GM19467 (cell line): ENCODE results near the gene MPZL3.
A peak's percentile ranks its signal among the peaks of the same experiment; 100 is the strongest.
"Not testable (repeated sequence)": the region's sequence is repeated elsewhere in the genome, so short reads cannot be mapped to it uniquely, and the experiment has no call there.

Source experiments
- ATAC-seq: cut with Tn5 transposase; IDR thresholded peaks from one replicate; pipeline ENCODE4 v1.9.1; 2021; ENCODE audit warnings: mild to moderate bottlenecking, moderate library complexity; ENCODE audit not compliant: unreplicated experiment

Gene MPZL3

GRCh38 chr11:118213781-118214180 is 38.4 kb downstream of the MPZL3 start:
- no peak for ATAC-seq

DNA sequence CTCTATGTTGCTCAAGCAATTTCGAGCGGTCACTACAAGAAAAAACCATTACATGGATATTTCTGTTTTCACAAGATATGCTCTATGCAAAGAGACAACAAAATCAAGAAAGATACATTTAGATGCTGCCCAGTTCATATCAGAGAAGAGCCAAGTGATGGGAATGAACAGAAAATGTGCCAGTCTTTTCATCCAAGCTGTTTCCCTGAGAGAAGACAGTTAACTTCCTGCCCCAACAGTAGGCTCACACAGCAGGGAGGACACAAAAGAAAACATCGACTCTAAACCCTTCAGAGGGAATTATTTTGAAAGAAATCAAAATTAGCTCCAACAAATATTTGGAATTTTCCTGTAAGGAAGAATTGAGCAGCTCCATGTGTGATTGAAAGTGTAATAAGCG is 39.0 kb downstream of the MPZL3 start:
- ATAC-seq, result no peak

- no peak for ATAC-seq
Measured at GRCh38 chr11:118212781-118213191, 39.4 kb downstream of the MPZL3 start.

DNA sequence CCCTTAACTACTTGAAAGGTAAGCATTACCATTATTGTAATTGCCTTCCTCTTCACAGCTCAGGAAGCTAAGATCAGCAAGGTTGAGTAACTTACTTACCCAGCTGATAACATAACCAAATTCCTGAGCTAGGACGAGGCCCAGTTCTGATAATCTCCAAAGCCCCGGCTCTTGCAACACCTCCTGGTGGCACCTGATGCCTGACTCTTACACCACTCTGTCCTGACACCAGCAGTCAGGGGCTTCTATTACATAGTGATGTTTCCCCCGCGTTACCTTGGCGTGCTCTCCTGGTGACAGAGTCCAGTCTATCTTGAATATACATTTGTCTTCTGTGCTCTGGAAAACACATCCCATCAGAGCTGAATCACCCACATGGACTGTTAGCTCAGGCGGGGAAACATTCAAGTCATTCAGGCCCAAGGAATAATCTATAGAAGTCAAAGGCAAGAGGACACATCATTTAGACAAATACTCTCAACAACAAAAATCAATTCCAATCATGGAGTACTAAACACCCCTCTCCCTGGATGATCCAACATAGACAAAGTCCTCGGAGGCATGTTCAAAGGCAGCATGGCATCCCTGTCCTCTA is 39.9 kb downstream of the MPZL3 start:
- no peak for ATAC-seq

DNA sequence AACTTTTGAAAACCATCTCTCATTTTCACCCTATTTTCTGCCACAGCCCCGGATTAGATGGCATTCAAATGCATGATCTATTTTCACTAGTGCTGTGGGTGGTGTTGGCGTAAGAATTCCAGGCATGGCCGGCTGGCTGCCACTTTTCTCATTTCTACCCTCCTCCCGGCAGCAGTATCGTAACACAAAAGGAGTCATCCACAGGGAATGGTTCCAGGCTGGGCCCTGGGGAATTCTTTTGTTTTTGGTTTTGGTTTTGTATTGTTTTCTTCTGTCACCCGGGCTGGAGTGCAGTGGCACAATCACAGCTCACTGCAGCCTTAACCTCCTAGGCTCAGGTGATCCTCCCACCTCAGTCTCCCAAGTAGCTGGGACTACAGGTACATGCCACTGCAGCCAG is 41.2 kb downstream of the MPZL3 start:
- no peak for ATAC-seq

DNA sequence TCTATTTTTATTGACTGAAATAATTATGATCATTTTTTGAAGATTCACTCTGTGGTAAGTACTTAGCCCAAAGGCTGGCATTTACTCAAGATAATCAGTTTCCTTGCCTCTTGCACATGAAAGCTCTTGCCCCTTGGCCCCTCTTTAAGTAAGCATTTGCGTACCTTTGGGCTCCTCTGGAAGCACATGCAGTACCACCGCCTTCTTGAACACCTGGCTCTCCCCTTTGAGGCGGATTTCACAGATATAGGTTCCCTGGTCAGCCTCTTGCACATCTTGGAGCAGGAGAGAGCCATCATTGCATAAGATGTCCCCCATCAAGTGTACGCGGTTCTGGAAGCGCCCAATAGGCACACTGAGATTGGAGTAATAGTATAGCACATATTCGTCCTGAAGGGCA is 41.8 kb downstream of the MPZL3 start:
- ATAC-seq, result no peak

GRCh38 chr11:118209033-118209432 is 43.1 kb downstream of the MPZL3 start:
- no peak for ATAC-seq

DNA sequence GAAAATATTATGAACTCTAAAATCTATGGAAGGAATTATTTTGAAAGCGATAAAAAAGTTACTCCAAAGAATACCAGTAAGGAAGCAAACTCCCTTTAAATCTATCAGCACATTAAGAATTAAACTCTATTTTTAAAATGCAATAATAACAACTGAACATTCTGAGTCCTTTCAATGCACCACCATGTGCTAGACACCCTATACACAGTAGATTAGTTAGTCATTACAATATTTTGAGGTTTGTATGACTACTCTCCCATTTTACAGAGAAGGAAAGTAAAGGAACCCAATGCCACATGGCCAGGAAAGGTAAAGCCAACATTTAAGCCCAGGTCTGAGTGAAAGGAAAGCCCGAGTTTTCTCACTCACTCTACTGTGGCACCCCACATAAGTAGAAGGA is 45.1 kb downstream of the MPZL3 start:
- no peak for ATAC-seq

DNA sequence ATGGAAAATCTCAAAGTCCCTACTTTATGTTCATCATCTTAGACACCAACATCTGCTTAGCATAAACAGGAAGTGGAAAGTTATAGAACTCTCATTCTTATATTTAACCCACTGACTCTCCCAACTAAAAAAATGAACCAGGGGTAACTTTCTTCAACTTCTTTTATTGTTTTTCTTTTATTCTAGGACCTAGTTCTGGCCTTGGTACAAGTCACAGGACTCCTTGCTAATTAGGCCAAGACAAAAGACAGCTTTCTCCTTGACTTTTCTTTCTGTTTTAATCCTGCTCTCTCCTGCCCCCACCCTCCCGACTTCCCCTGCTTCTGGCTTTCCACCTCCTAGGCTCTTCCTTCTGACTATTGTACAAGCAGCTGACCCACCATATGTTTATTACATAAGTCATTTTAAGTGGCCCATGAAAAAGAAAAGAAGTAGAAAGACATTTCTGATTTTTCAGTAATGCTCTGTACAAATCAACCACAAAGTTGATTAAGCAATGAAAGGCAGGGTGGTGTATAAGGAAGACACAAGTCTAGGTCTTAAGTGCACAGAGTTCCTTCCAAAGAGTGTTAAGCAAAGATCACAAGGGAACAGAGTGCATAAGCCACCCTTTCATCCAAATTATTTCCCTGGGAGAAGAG is 45.7 kb downstream of the MPZL3 start:
- ATAC-seq, result no peak

- no peak for ATAC-seq
Measured at GRCh38 chr11:118205606-118206378, 46.4 kb downstream of the MPZL3 start.

GRCh38 chr11:118202599-118203422 is 49.4 kb downstream of the MPZL3 start:
- no peak for ATAC-seq

GRCh38 chr11:118201966-118202365 is 50.2 kb downstream of the MPZL3 start:
- no peak for ATAC-seq

GRCh38 chr11:118200901-118201680 is 51.1 kb downstream of the MPZL3 start:
- no peak for ATAC-seq

GRCh38 chr11:118200497-118200896 is 51.7 kb downstream of the MPZL3 start:
- no peak for ATAC-seq

GRCh38 chr11:118199135-118199534 is 53.0 kb downstream of the MPZL3 start:
- ATAC-seq, result no peak

GRCh38 chr11:118198370-118198769 is 53.8 kb downstream of the MPZL3 start:
- peak; percentile 51 for ATAC-seq

DNA sequence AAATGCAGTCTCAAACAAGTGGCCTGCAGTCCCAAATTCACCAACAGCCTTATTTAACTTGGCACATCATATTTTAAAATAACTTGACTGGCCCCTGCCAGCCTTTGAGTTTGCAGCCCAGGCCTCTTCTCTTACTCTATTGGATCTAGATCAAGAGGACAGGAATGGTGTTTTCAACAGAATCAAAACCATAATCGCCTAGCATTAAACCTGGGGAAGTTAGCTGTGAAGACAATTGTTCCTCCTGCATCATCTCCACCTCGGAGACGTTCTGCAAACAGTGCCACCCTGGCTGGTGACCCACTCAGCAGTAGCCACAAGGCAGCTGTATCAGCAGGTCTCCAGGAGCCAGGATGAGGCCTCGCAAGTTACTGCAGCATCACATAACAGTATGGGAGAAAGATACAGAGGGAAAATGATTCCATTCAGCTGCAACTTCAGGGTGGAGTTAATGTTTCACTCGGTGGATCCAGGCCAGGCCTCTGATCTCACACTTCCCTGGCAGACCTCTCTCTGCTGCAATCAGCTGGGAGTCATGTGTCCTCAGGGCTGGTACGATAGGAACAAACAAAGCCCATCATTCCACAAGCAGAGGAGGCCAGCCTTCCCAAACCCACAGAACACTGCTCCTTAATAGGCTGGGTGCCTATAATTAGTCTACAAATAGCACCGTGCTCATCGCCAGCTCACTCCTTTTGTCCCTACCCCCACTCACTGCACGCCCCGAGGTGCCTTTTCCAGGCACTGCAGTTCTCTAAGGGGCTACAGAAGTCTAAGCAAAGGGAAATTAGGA is 57.1 kb downstream of the MPZL3 start:
- ATAC-seq, result no peak

DNA sequence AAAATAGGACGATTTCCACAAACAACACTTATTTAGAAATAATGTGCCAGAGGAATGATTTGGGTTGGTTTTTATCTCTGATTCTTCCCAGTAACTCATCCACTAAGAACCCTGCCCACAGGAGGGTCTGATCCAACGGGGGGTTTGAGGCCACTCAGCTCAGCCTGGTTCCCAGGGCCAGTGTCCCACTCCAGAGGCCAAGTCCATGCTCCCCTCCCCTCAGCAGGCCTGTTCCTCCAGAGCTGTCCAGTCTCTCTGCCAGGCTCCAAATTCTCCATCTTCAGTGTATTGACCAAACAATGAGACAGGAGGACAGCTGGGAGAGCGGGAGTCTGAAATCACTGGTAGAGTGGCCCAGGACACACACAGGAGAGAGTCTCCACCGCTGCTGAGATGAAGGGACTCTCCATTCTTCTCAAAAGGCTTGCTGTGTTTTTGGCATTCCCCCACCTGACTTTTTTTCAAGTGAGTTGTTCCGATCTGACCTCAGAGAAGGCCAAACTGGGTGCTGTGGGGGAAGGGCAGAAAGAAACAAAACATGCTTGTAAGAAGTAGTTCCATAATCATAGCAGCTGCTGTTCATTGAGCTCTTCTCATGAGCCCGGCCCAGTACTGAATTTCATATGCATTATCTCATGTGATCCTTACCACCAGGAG is 58.1 kb downstream of the MPZL3 start:
- ATAC-seq, result no peak

- ATAC-seq, result not testable (repeated sequence)
Measured at GRCh38 chr11:118192817-118193216, 59.3 kb downstream of the MPZL3 start.
